ENCODE data around the gene MACROD2.
A peak's percentile ranks its signal among the peaks of the same experiment; 100 is the strongest.

The MACROD2 gene

DNA sequence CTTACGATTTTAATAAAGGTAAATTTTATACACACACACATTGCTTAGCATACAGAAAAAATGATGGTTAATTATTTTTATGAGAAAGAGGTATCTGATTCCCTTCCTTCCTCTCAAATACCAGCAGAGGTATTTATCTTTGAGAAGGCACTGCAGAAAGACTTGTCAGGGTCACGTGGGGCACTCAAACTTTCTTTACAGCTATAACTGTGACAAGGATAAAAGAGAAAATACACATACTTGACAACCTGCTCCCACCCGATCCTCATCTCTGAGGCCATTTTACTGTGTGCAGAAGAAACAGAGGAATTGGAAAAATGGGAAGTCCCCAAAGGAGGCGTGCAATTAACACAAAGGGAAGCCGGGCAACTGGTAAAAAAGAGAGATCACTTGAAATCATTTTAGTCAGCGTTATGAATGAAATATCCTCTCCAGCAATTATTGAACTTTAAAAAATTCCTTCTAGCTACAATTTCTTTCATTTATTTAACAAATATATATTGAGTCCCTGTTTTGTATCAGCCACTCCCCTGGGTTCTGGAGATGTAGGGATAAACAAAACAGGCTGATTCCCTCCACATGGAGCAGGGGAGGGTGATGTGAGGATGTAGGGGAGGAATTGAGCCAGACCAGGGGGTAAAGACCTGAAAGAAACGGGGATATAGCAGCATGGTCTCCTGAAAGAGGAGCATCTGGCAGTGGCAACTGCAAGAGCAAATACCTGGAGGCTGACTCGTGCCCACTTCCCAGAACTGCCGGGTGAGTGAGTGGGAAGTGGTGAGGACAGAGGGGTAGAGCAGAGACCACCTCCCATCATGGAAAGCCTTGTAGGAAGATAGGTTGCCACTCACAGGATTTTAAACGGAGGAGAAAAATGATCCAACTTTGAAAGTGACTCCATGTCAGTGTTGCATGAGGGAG, 2067.6 kb downstream of the MACROD2 start:
- no peak for DNase-seq (ENCODE audit: insufficient read length, low spot score)
- no peak for FAIRE-seq

DNA sequence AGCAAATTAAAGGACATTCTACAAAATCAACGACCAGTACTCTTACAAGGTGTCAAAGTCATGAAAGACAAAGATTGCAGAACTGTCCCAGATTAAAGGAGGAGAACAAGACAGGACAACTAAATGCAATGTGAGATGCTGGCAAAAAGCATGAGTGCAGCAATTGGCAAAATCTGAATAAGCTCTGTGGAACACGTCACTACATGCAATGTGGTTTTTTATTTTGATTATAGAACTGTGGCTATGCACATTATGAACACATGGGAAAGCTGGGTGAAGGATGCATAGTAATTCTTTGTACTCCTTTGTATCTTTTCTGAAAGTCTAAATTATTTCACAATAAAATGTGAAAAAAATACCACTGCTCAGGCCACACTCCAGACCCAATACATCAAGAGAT, 2068.6 kb downstream of the MACROD2 start:
- no peak for FAIRE-seq
- no peak for DNase-seq (ENCODE audit: insufficient read length, low spot score)

DNA sequence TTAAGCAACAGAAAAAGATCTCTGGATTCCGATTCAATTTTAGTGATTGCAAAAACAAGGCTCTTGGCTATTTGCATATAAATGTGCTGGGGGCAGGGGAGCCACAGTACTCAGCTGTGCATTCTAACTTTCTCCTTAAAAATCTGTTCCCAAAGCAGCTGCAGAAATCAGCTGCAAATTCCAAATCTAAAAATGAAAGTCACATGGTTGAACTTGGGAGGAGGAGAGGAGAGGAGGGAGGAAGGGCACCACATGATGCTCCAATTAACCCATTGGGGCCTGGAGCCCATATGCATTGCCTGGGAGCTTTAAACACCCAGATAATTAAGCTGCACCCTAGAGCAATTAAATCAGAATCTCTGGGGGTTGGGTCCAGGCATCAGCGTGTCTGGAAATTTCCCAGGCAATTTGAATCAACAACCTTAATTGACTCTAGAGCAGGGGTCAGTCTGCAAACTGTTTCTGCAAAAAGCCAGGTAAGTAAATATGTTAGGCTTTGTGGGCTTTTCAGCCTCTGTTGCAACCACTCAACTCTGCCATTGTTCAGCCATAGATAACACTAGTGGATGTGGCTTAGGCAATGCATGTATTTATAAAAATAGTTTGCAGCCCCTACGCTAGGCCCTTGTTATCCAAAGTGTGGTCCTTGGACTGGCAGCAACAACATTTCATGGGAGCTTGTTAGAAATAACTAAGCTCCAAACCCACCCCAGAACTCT, 2069.8 kb downstream of the MACROD2 start:
- DNase-seq (ENCODE audit: insufficient read length, low spot score): no peak
- no peak for FAIRE-seq

DNA sequence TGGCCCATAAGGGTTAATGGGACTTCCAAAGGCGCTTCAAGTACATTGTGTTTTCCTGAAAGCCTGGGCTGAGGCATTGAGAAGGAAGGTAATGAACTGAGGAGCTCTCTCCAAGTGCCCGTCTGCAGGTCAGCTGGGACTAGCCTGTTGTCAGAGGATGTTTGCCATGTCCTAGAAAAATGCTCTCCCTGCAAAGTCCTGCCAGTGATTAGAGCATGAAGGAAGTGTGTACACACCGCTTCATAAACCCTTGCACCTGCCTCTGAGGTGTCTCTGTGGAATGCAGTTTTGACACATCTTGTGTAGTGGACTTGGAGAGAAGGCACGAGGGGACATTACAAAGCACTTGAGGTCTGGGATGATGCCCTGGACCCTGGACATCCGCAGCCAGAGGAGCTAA, 2071.3 kb downstream of the MACROD2 start:
- DNase-seq (ENCODE audit: insufficient read length, low spot score) (no peak), FAIRE-seq (no peak)

DNA sequence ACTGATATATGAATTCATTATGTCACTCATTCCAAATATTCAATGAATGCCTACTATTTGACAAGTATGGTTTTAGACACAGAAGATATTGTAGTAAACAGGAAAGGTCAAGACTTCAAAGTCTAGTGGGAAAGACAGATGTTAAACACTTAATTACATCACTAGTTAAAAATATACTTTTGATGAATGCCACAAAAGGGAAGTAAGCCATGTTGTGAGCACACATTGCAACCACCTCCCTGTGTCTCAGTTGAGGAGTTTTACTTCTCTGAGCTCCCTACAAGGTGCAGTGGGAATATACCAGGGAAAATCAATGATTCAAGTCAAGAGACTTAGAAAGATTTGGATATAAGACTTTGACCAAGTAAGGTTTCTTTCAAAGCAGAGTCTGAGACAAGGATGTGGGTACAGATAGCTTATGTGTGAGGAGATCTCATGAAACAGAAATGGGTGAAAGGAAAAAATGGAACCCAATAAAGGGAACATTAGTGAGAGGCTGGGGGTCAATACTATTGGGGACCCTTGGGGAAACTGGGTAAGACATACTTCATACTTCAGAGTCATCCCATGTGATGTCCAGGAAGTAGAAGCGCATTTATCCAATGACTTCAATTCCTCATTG, 2074.2 kb downstream of the MACROD2 start:
- peak; percentile 8 for DNase-seq (ENCODE audit: insufficient read length, low spot score)
- peak; percentile 76 for FAIRE-seq

DNA sequence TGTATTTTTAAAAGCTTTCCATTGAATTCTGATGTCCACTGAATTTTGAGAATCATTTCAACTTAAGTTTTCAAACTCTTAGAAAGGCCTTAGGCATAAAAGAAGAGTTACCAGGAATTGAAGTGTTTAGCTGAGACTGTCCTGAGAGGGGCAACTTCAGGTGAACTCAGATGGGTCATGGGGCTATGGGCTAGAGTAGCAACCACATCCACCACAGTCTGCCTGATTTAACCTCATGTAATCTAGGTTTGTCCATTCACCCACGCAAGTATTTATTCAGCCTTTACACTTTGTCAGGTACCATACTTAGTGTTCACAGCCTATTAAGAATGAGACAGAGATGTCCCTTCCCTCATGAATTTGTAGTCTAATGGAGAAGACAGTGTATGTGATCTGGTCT, 2076.9 kb downstream of the MACROD2 start:
- FAIRE-seq: peak; percentile 21
- DNase-seq (ENCODE audit: insufficient read length, low spot score): no peak

DNA sequence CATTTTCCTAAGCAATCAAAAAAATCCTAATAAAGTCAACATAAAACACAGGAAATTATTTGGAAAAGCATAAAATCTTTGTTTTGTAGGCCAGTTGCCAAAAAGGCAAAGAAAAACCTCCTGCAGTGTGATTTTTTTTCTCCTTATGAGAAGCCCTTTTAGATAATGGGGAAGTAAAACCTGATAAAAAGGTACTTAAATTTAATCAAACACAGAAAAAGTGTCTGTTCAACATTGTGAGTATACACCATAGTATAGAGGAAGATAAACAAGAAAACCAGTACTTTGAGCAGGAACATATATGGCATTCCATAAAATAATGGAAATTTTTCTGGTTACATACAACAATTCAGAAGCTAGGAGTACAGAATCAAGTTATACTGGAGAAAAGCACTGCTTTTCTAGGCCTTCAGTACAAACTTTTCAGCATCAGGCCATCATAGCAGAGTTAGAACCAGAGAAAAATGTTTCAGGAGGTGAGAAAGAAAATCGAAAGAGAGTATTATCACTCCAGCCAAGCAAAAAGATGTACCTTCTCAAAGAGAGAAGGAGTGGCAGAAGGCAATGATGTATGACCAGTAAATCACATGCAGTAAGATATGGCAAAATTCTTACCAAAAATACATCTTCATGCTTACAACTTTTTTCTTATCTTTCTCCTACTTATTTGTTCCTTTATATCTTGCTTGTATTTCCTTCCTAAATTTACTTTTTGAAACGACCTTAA, 2083.0 kb downstream of the MACROD2 start:
- FAIRE-seq: peak; percentile 21
- DNase-seq (ENCODE audit: insufficient read length, low spot score): no peak

DNA sequence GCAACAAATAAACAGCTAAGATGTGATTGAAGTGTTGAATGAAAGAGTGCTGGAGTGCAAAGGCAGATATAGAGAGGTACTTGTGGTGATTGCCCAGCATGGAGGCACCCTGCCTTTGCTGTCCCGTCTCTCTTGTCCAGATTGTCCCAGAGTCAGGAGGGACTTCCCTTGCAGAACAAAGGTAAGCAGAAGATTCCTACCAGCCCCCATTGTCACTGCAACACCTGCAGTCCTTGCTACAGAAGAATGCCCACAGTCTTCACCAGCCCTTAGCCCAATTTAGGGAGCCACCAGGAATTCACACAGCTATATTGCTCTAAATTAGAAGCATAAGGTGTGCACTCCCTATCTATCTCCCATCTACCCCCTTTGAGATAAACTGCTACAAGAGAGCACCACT, 2086.1 kb downstream of the MACROD2 start:
- no peak for DNase-seq (ENCODE audit: insufficient read length, low spot score)
- FAIRE-seq: no peak

DNA sequence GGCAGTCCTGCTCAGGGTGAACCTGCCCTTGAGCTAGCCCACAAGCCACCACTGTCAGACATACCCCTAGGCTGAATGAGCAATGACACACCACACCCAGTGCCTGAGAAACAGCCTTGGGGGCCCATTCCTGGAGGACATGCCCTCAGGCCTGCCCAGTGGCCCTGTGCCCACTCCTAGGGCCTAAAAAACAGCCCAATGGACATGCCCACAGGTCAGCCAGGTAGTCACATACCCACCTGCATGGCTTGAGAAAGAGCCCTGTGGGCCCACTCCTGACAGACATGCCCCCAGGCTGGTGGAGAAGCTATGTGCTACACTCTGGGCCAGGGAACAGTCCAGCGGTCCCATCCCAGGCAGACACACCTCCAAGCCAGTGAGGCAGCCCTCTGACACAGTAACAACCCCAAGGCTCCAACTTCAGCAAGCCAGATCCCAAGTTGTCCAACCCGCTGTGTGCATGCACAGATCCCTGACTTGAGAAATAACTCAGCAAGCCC, 2086.8 kb downstream of the MACROD2 start:
- FAIRE-seq: no peak

DNA sequence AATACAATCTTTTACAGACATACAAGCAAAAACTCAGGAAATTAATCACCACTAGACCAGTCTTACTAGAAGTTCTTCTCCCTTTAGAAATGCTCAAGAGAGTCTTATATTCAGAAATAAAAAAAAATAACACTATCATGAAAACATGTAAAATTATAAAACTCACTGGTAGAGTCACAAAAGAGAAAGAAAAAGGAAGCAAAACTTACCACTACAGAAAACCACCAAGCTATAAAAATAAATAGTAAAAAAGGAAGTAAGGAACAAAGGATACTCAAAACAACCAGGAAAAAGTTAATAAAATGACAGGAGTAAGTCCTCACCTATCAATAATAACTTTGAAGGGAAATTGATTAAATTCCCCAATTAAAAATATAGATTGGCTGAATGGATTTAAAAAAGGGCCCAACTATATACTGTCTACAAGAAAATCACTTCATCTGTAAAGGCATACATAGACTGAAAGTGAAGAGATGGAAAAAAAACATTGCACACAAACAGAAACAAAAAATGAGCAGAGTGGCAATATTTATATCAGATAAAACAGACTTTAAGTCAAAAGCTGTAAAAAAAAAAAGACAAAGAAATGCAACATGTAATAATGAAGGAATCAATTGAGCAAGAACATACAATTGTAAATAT, 2088.4 kb downstream of the MACROD2 start:
- no peak for DNase-seq (ENCODE audit: insufficient read length, low spot score)
- no peak for FAIRE-seq

More for the DNA sequence above, 2086.8 kb downstream of the MACROD2 start:
- no peak for DNase-seq (ENCODE audit: insufficient read length, low spot score)

DNA sequence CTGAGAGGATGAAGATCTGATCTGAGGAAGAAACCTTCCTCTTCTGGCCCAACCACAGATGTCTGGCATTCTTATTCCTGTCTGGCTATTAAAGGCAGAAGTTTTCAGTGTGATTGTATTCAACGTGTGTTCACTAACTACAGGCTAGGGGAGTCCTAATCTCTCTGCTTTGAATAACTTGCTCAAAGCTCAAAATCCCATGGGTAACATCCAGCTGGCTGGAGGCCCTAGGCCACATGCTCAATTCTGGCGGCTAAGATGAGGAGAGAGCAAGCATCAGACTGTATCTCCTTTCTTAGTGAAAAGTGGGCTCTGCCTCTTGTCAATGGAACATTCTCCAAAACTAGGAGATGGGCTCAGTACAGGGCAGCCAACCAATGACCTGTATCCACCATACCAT, 2099.9 kb downstream of the MACROD2 start:
- DNase-seq (ENCODE audit: insufficient read length, low spot score) (no peak), FAIRE-seq (no peak)

DNA sequence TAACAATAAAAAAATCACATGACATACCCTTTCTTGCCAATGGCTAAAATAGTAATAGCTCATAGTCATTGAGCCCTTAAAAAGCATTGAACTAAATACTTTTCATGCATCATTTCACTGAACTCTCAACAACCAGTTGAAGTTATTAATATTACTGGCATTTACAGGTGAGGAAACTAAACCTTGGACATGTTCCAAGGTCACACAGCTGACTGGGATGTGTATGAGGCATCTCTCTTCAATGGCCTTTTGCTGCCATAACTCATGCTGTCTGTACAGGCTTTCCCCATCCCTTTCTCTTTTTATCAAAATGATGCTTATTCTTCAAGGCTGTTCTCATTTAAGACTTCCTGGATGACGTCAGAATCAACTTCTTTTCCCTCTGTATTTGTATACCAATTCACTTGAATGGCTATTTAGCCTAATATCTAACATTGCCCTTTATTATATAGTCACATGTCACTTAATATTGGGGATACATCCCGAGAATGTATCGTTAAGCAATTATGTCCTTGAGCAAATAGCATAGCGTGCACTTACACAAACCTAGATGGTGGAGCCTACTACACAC, 2101.5 kb downstream of the MACROD2 start:
- DNase-seq (ENCODE audit: insufficient read length, low spot score): no peak
- FAIRE-seq: no peak

DNA sequence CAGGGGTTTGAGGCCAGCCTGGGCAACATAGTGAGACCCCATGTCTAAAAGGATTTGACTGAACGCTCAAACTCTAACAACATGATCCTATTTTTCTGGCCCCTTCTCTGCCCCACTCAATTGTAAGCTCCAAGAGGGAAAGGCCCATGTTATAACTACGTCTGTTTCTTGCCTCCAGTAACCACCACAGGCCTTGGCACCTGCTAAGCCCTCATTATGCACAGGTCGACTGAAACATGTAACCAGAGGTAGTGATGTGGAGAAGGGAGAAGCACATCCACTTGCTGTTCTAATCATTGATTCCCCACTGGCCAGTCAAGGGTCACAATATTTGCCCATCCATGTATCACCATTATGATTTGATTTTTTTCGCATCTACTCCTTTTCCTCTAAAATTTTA, 2102.5 kb downstream of the MACROD2 start:
- DNase-seq (ENCODE audit: insufficient read length, low spot score) (no peak), FAIRE-seq (no peak)

DNA sequence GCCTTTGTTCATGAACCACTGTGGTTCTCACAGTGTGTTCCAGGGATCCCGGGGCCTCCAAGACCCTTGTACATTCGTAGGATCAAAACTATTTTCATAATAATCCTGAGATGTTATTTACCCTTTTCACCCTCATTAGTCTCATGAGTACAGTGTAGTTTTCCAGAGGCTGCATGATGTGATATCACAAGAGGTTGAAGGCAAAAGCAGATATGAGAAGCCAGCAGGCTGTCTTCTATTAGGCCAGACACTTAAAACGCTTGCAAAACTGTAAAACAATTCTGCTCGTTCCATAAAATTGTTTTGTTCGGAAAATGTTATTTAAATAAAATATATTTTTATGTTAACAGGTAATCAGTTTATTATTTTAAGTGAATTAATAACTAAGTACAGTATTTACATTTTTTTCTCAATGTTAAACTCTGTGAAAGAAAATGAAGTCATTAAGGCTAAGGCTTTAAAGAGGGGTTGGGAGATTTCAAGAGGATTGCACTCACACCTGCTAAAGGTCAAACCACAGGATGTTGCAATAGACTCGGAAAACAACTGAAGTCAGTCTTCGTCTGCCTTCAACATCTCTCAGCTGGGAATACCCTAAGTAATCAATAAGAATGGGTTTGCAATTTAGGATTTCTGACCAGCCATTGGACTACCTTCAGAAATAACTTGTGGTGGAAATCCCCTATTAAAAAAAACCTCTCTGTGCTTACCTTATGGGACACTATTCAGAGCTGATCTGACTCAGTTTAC, 2103.7 kb downstream of the MACROD2 start:
- no peak for FAIRE-seq
- no peak for DNase-seq (ENCODE audit: insufficient read length, low spot score)

DNA sequence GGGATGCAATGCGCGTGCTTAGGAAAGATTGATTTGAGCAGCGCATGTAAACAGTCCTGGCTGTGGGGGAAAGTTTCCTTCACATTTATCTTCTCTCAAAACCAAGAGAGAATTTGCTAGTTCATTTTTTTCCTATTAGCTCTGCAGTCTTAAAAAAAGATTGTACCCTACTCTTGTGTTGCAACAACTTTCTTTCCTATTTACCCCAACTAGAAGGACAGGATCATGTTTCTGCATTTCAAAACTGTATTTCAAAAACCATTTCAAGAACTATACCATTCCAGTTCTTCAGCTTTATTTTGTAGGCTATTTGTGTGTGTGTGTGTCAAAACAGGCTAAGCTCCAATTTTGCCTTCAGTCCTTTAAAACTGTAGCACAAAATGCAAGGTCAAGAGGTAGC, 2104.8 kb downstream of the MACROD2 start:
- FAIRE-seq: no peak
- DNase-seq (ENCODE audit: insufficient read length, low spot score): no peak

DNA sequence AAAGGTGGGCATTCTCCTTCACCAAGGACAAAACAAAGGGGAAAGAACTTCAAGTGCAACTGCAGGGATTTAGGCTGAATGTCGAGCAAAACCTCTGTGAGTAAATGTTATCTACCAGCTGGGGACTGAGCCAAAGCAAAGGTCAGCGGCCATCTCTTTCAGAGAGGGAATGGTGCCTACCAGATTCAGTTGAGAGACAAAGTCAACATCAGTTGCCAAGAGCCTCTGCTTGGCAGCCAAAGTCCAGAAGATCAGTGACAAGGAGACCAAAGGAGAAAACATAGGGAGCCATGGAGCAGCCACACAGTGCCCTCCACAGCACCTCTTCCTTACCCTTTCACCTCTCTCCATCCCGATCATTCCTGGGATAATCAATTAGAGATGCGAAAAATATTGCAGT, 2105.5 kb downstream of the MACROD2 start:
- no peak for DNase-seq (ENCODE audit: insufficient read length, low spot score)

More for the DNA sequence above, 2105.5 kb downstream of the MACROD2 start:
- FAIRE-seq: no peak

Measured in GM19239 (cell line).